DND-41 (cell line): ENCODE data around the gene ALDH1L1.

ENCODE experiments used
- ATAC-seq: fragments of 200-7000 bp; cut with Tn5 transposase; 3 replicates; pipeline ENCODE4 v1.9.1; 2021; ENCODE audit warnings: low read depth; ENCODE audit not compliant: insufficient read depth
- DNase-seq: peaks from one replicate; pipeline ENCODE4 v3.0.0-alpha.2; 2020
- H2AFZ ChIP-seq: 2 replicates; pipeline ENCODE4 v1.6.0; 2012; ENCODE audit warnings: low read depth, low read length
- H3K27ac ChIP-seq: 2 replicates; pipeline ENCODE4 v1.5.1; 2012; ENCODE audit warnings: low read length, inconsistent platforms
- H3K27me3 ChIP-seq: fragments of 200-600 bp; sonication (generic); 2 replicates; pipeline ENCODE4 v1.6.0; 2012; ENCODE audit warnings: low read length, mild to moderate bottlenecking, inconsistent platforms; ENCODE audit not compliant: insufficient read depth, poor library complexity
- H3K36me3 ChIP-seq: 2 replicates; pipeline ENCODE4 v1.5.1; 2012; ENCODE audit warnings: low read length, inconsistent platforms; ENCODE audit not compliant: insufficient read depth
- H3K4me1 ChIP-seq: 2 replicates; pipeline ENCODE4 v1.5.1; 2012; ENCODE audit warnings: mild to moderate bottlenecking, low read length; ENCODE audit not compliant: insufficient read depth
- H3K4me2 ChIP-seq: 2 replicates; pipeline ENCODE4 v1.6.0; 2012; ENCODE audit warnings: mild to moderate bottlenecking, moderate library complexity, low read length, inconsistent platforms; ENCODE audit not compliant: insufficient read depth
- H3K4me3 ChIP-seq, 2 experiments: fragments of 200-600 bp in 1 of 2; shearing (Covaris generic) in 1 of 2; 2 replicates each; pipeline ENCODE4 v1.5.1; 2012 to 2016; ENCODE audit warnings: inconsistent platforms in 2 of 2, low read length in 2 of 2, mild to moderate bottlenecking in 2 of 2, low read depth in 1 of 2, moderate library complexity in 1 of 2
- H3K79me2 ChIP-seq: 2 replicates; pipeline ENCODE4 v1.6.0; 2012; ENCODE audit warnings: low read length, inconsistent platforms; ENCODE audit not compliant: insufficient read depth
- H3K9ac ChIP-seq: 2 replicates; pipeline ENCODE4 v1.6.0; 2012; ENCODE audit warnings: low read depth, mild to moderate bottlenecking, inconsistent platforms, low read length, moderate library complexity
- H3K9me3 ChIP-seq: 2 replicates; pipeline ENCODE4 v1.5.1; 2012; ENCODE audit warnings: low read length, moderate library complexity, mild to moderate bottlenecking, inconsistent platforms; ENCODE audit not compliant: insufficient read depth, severe bottlenecking
- H4K20me1 ChIP-seq: 2 replicates; pipeline ENCODE4 v1.6.0; 2012; ENCODE audit warnings: low read length; ENCODE audit not compliant: insufficient read depth
- CTCF ChIP-seq: IDR thresholded peaks from 2 replicates; pipeline ENCODE4 v1.5.1; 2012; ENCODE audit warnings: borderline replicate concordance, low read length, moderate library complexity, mild to moderate bottlenecking; ENCODE audit not compliant: poor library complexity, severe bottlenecking; ENCODE audit errors: extremely low read depth
- EZH2 ChIP-seq: IDR thresholded peaks from 3 replicates; pipeline ENCODE4 v1.6.1; 2012; ENCODE audit warnings: borderline replicate concordance, low read depth, mild to moderate bottlenecking, moderate library complexity, low read length, inconsistent platforms; ENCODE audit not compliant: severe bottlenecking

The ALDH1L1 gene

GRCh38 chr3:126118591-126118990 lies 61.8 kb downstream of the ALDH1L1 start:
- no peak overlapping the region for H3K4me3 ChIP-seq

GRCh38 chr3:126117786-126118185 lies 62.6 kb downstream of the ALDH1L1 start:
- TF ChIP-seq CTCF (no peak), EZH2 (no peak)
- Histone ChIP-seq H3K9ac (no peak overlapping the region), H2AFZ (no peak overlapping the region), H3K4me2 (no peak overlapping the region), H3K4me3 (no peak overlapping the region), H4K20me1 (no peaks in the 10 kb centered on the region), H3K79me2 (no peaks in the 10 kb centered on the region), H3K27ac (no peak overlapping the region), H3K27me3 (peaks cover 6% of the 10 kb centered on the region), H3K36me3 (no peaks in the 10 kb centered on the region), H3K4me1 (no peaks in the 10 kb centered on the region), H3K9me3 (no peaks in the 10 kb centered on the region)
- no peak for DNase-seq
- ATAC-seq = no peak

More at GRCh38 chr3:126118591-126118990, 61.8 kb downstream of the ALDH1L1 start:
- no peak for ATAC-seq
- H3K9me3 ChIP-seq = no peaks in the 10 kb centered on the region
- no peak overlapping the region for H3K27ac ChIP-seq
- H3K36me3 ChIP-seq = no peaks in the 10 kb centered on the region
- H3K27me3 ChIP-seq = peaks cover 6% of the 10 kb centered on the region
- H3K9ac ChIP-seq = no peak overlapping the region
- no peak overlapping the region for H3K4me2 ChIP-seq
- no peaks in the 10 kb centered on the region for H3K4me1 ChIP-seq
- H3K79me2 ChIP-seq = no peaks in the 10 kb centered on the region
- no peaks in the 10 kb centered on the region for H4K20me1 ChIP-seq
- TF ChIP-seq EZH2 (no peak), CTCF (no peak)
- no peak overlapping the region for H2AFZ ChIP-seq
- DNase-seq = no peak

- DNase-seq = no peak
- H3K9me3 ChIP-seq = no peaks in the 10 kb centered on the region
- no peaks in the 10 kb centered on the region for H3K4me1 ChIP-seq
- H3K4me2 ChIP-seq = no peak overlapping the region
- no peaks in the 10 kb centered on the region for H4K20me1 ChIP-seq
- ATAC-seq = no peak
- no peaks in the 10 kb centered on the region for H3K36me3 ChIP-seq
- TF ChIP-seq CTCF (no peak), EZH2 (no peak)
- no peak overlapping the region for H3K4me3 ChIP-seq
- no peak overlapping the region for H2AFZ ChIP-seq
- no peaks in the 10 kb centered on the region for H3K79me2 ChIP-seq
- H3K9ac ChIP-seq = no peak overlapping the region
- H3K27ac ChIP-seq = no peak overlapping the region
- peaks cover 6% of the 10 kb centered on the region for H3K27me3 ChIP-seq
Observed at GRCh38 chr3:126117212-126117611, 63.2 kb downstream of the ALDH1L1 start.

- Histone ChIP-seq H3K4me2 (no peak overlapping the region), H3K4me1 (no peaks in the 10 kb centered on the region), H3K36me3 (no peaks in the 10 kb centered on the region), H2AFZ (no peak overlapping the region), H3K79me2 (no peaks in the 10 kb centered on the region), H4K20me1 (no peaks in the 10 kb centered on the region), H3K9me3 (no peaks in the 10 kb centered on the region), H3K9ac (no peak overlapping the region), H3K4me3 (no peak overlapping the region), H3K27me3 (peaks cover 5% of the 10 kb centered on the region), H3K27ac (no peak overlapping the region)
- DNase-seq (no peak), ATAC-seq (no peak)
- TF ChIP-seq CTCF = no peak
Observed at GRCh38 chr3:126116526-126116925, 63.9 kb downstream of the ALDH1L1 start.
